ENCODE results near the gene PIM2.

PIM2 gene

GRCh38 chrX:48864210-48864609 is 54.6 kb downstream of the PIM2 start:
- no peak overlapping the region for H3K4me3 ChIP-seq (ENCODE audit: low read depth, low read length)
- TF ChIP-seq, protein P1, sequence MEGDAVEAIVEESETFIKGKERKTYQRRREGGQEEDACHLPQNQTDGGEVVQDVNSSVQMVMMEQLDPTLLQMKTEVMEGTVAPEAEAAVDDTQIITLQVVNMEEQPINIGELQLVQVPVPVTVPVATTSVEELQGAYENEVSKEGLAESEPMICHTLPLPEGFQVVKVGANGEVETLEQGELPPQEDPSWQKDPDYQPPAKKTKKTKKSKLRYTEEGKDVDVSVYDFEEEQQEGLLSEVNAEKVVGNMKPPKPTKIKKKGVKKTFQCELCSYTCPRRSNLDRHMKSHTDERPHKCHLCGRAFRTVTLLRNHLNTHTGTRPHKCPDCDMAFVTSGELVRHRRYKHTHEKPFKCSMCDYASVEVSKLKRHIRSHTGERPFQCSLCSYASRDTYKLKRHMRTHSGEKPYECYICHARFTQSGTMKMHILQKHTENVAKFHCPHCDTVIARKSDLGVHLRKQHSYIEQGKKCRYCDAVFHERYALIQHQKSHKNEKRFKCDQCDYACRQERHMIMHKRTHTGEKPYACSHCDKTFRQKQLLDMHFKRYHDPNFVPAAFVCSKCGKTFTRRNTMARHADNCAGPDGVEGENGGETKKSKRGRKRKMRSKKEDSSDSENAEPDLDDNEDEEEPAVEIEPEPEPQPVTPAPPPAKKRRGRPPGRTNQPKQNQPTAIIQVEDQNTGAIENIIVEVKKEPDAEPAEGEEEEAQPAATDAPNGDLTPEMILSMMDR (IDR thresholded peaks at IDR 0.05; ENCODE audit: insufficient read depth, low read length, missing control alignments) = no peak
- DNase-seq (ENCODE audit: low read depth, low spot score) = no peak
- POLR2A ChIA-PET = no interaction called here
- CTCF ChIA-PET = no interaction called here

All from AG04449 (cell line).